ENCODE data around the gene MRS2.
A peak's percentile ranks its signal among the peaks of the same experiment; 100 is the strongest.

The MRS2 gene, protein sequence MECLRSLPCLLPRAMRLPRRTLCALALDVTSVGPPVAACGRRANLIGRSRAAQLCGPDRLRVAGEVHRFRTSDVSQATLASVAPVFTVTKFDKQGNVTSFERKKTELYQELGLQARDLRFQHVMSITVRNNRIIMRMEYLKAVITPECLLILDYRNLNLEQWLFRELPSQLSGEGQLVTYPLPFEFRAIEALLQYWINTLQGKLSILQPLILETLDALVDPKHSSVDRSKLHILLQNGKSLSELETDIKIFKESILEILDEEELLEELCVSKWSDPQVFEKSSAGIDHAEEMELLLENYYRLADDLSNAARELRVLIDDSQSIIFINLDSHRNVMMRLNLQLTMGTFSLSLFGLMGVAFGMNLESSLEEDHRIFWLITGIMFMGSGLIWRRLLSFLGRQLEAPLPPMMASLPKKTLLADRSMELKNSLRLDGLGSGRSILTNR

GRCh38 chr6:24402697-24403500, at the start of gene MRS2:
MRS2 (plus strand) TSS chr6:24402936; CDS start chr6:24403047, 111 bp downstream.
- H3K27ac ChIP-seq: peak within 1 kb of the TSS; percentile 86
- TF ChIP-seq, protein P1, sequence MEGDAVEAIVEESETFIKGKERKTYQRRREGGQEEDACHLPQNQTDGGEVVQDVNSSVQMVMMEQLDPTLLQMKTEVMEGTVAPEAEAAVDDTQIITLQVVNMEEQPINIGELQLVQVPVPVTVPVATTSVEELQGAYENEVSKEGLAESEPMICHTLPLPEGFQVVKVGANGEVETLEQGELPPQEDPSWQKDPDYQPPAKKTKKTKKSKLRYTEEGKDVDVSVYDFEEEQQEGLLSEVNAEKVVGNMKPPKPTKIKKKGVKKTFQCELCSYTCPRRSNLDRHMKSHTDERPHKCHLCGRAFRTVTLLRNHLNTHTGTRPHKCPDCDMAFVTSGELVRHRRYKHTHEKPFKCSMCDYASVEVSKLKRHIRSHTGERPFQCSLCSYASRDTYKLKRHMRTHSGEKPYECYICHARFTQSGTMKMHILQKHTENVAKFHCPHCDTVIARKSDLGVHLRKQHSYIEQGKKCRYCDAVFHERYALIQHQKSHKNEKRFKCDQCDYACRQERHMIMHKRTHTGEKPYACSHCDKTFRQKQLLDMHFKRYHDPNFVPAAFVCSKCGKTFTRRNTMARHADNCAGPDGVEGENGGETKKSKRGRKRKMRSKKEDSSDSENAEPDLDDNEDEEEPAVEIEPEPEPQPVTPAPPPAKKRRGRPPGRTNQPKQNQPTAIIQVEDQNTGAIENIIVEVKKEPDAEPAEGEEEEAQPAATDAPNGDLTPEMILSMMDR (IDR thresholded peaks at IDR 0.05; ENCODE audit: low read depth, low read length): no peak
- peak; percentile 97 for DNase-seq

DNA sequence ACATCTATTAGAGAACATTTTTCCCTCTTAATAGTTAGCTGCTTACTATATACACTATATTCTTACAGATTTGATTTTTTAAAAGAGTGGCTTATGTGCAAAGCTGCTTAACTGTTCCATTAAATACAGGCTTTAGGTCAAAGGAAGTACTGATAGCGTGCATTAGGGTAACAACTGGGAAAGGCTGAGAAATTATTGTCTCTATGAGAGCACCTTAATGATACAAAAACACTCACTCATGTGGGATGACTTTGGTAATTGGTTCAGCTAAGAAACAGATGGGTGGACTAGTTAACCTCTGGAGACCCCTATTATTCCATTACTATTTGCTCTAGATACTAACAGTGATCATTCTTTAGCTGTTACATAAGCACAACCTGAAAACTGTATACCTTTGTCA, 48.9 kb upstream of the MRS2 start:
- no peaks in the 10 kb centered on the region for H3K27me3 ChIP-seq (ENCODE audit: insufficient read depth, low read depth, severe bottlenecking)
- TF ChIP-seq, protein P1 (IDR thresholded peaks at IDR 0.05; ENCODE audit: low read depth, low read length): no peak
- H3K4me3 ChIP-seq (ENCODE audit: low read depth, low read length): no peak overlapping the region
- no peaks in the 10 kb centered on the region for H3K36me3 ChIP-seq
- DNase-seq: no peak
- H3K27ac ChIP-seq: no peak overlapping the region
- H3K9me3 ChIP-seq (ENCODE audit: severe bottlenecking): no peaks in the 10 kb centered on the region

More at GRCh38 chr6:24402697-24403500, at the start of gene MRS2:
- no peaks in the 10 kb centered on the region for H3K27me3 ChIP-seq (ENCODE audit: insufficient read depth, low read depth, severe bottlenecking)
- H3K9me3 ChIP-seq (ENCODE audit: severe bottlenecking): no peaks in the 10 kb centered on the region
- H3K36me3 ChIP-seq: peaks cover 42% of the 10 kb centered on the region
- peak within 1 kb of the TSS; percentile 67 for H3K4me3 ChIP-seq (ENCODE audit: low read depth, low read length)

DNA sequence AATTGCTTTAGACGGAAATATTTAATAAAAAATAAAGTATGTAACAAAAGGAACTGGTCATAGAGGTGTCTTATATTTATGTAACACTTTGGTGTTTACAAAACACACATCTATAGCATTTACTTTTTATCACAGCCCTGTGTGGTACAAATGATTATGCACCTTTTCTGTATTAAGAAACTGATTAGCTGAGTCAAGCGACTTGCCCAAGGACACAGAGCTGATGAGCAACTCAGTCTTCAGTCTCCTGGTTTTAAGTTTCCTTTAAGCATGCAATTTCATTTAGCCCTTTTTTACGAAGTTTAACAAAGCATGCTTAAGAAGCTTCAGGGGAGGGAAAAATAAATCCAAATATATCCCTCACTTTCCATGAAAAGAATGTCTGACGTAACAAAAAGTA, 47.3 kb upstream of the MRS2 start:
- Histone ChIP-seq H3K36me3 (no peaks in the 10 kb centered on the region), H3K4me3 (ENCODE audit: low read depth, low read length) (no peak overlapping the region), H3K27me3 (ENCODE audit: insufficient read depth, low read depth, severe bottlenecking) (no peaks in the 10 kb centered on the region), H3K9me3 (ENCODE audit: severe bottlenecking) (no peaks in the 10 kb centered on the region), H3K27ac (no peak overlapping the region)
- TF ChIP-seq, protein P1 (IDR thresholded peaks at IDR 0.05; ENCODE audit: low read depth, low read length): no peak
- DNase-seq: no peak

DNA sequence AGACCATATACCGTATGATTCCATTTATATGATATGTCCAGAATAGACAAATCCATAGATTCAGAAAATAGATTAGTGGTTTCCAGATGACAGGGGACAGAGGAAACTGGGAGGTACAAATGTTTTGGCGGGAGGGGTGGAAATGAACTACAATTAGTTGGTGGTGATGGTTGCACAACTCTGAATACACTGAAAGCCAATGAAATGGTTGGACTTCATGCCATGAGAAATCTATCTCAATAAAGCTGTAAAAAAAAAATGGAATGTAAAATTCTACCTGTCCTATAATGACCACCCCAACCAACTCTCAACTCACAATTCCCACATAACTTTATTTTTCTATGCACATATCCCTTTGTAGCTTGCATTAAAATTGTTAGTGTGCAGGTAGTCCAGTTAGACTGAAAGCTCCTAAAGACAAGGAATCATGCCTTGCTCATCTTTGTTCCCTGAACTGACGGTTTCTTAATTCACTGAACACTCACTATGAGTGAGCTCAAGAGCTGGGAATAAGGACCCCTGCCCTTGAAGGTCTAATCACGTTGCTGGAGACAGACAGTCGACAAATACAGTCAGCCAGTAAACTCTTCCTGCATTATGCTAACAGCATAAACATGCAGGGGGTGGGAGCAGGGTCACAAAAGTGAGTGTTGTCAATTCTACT, 46.3 kb upstream of the MRS2 start:
- no peak overlapping the region for H3K4me3 ChIP-seq (ENCODE audit: low read depth, low read length)
- H3K36me3 ChIP-seq: no peaks in the 10 kb centered on the region
- DNase-seq: no peak
- H3K27ac ChIP-seq: no peak overlapping the region
- TF ChIP-seq, protein P1 (IDR thresholded peaks at IDR 0.05; ENCODE audit: low read depth, low read length): no peak
- H3K9me3 ChIP-seq (ENCODE audit: severe bottlenecking): no peaks in the 10 kb centered on the region
- H3K27me3 ChIP-seq (ENCODE audit: insufficient read depth, low read depth, severe bottlenecking): no peaks in the 10 kb centered on the region

DNA sequence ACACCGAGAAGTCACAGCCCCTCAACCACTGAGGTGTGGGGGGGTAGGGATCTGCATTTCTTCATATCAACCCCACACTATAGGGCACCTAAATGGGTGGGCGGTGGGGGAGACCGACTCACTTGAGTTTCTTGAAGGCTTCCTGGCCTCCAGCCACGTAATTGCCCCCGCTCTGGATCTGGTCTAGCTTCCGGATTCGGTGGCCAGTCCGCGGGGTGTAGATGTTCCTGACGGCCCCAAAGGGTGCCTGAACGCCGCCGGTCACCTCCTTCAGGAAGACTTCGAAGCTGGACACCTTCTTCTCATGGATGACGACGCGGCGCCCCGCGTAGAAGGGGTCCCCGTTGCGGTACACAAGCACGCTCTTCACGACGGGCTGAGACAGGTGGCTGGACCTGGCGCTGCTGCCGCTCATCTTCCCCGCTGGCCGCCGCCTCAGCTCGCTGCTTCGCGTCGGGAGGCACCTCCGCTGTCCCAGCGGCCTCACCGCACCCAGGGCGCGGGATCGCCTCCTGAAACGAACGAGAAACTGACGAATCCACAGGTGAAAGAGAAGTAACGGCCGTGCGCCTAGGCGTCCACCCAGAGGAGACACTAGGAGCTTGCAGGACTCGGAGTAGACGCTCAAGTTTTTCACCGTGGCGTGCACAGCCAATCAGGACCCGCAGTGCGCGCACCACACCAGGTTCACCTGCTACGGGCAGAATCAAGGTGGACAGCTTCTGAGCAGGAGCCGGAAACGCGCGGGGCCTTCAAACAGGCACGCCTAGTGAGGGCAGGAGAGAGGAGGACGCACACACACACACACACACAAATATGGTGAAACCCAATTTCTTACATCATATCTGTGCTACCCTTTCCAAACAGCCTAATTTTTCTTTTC, 45.2 kb upstream of the MRS2 start, which contains the start of gene DCDC2:
TSS of gene DCDC2 (minus strand) at position 724 of the 883 bp plus-strand sequence. CDS start at position 415, 309 bp downstream.
- no peak for DNase-seq
- H3K36me3 ChIP-seq: no peaks in the 10 kb centered on the region
- no peak within 1 kb of the TSS for H3K27ac ChIP-seq
- TF ChIP-seq, protein P1 (IDR thresholded peaks at IDR 0.05; ENCODE audit: low read depth, low read length): no peak
- H3K27me3 ChIP-seq (ENCODE audit: insufficient read depth, low read depth, severe bottlenecking): no peaks in the 10 kb centered on the region
- no peaks in the 10 kb centered on the region for H3K9me3 ChIP-seq (ENCODE audit: severe bottlenecking)
- no peak within 1 kb of the TSS for H3K4me3 ChIP-seq (ENCODE audit: low read depth, low read length)
